IMR-90 (cell line): ENCODE measurements around the gene CXCR3. TPM values are rescaled to one million over a fixed set of nuclear protein-coding genes. Genes with fewer than 3 reads are reported as not detected.

Experiments used
- ATAC-seq: fragments of 200-7000 bp; cut with Tn5 transposase; 2 replicates; pipeline ENCODE4 v1.9.1; 2020; ENCODE audit warnings: low read depth, mild to moderate bottlenecking, moderate library complexity
- BruUV-seq: library from RNA; stranded (reverse); fragments of 400-500 nt; replicated peaks from 2 replicates; lab custom pipeline; 2021; lab: Mats Ljungman, UMichigan
- CTCF ChIA-PET: fragments of 300-600 bp; formaldehyde crosslinking; extraction: SDS; loops from one replicate; lab custom pipeline; 2021; ENCODE audit warnings: antibody characterized with exemption; lab: Yijun Ruan, JAX
- POLR2A ChIA-PET: fragments of 300-600 bp; sonication (Branson Sonifier 250); formaldehyde crosslinking; loops from one replicate; lab custom pipeline; 2022; ENCODE audit warnings: antibody characterized with exemption; ENCODE audit not compliant: unreplicated experiment; lab: Charles Lee
- DNase-seq: peaks from one replicate; pipeline ENCODE4 v3.0.0; 2013
- H2AFZ ChIP-seq: replicated peaks from 2 replicates; pipeline ENCODE3; 2013; ENCODE audit warnings: low read length, mild to moderate bottlenecking; ENCODE audit not compliant: poor library complexity
- H2AK5ac ChIP-seq: 2 replicates; pipeline ENCODE4 v1.6.1; 2013; ENCODE audit warnings: low read depth, low read length, inconsistent platforms
- H2AK9ac ChIP-seq: replicated peaks from 2 replicates; pipeline ENCODE3; 2013; ENCODE audit warnings: mild to moderate bottlenecking, low read depth, low read length, moderate library complexity; ENCODE audit not compliant: poor library complexity
- H2BK120ac ChIP-seq: 2 replicates; pipeline ENCODE4 v1.6.1; 2013; ENCODE audit warnings: low read depth, low read length, inconsistent platforms
- H2BK15ac ChIP-seq: 3 replicates; pipeline ENCODE4 v1.6.1; 2013; ENCODE audit warnings: low read depth, low read length, inconsistent platforms
- H2BK20ac ChIP-seq: 2 replicates; pipeline ENCODE4 v1.6.1; 2013; ENCODE audit warnings: low read depth, mild to moderate bottlenecking, inconsistent platforms, low read length, moderate library complexity
- H2BK5ac ChIP-seq: 2 replicates; pipeline ENCODE4 v1.6.1; 2013; ENCODE audit warnings: mild to moderate bottlenecking, low read depth, low read length, inconsistent platforms; ENCODE audit not compliant: poor library complexity, severe bottlenecking
- H3K14ac ChIP-seq: replicated peaks from 2 replicates; pipeline ENCODE4 v1.6.1; 2013; ENCODE audit warnings: low read depth, low read length, inconsistent platforms
- H3K18ac ChIP-seq: 2 replicates; pipeline ENCODE4 v1.6.1; 2013; ENCODE audit warnings: low read depth, low read length, control low read depth
- H3K23ac ChIP-seq: 2 replicates; pipeline ENCODE4 v1.6.1; 2013; ENCODE audit warnings: low read depth, low read length, inconsistent platforms
- H3K27ac ChIP-seq: 2 replicates; pipeline ENCODE4 v1.5.1; 2013; ENCODE audit warnings: mild to moderate bottlenecking, control low read depth, low read length; ENCODE audit not compliant: insufficient read depth
- H3K27me3 ChIP-seq: 2 replicates; pipeline ENCODE4 v1.6.1; 2013; ENCODE audit warnings: low read length; ENCODE audit not compliant: control insufficient read depth, insufficient read depth
- H3K36me3 ChIP-seq: 2 replicates; pipeline ENCODE4 v1.6.1; 2013; ENCODE audit warnings: low read length, mixed read lengths; ENCODE audit not compliant: control insufficient read depth, insufficient read depth
- H3K4ac ChIP-seq: 2 replicates; pipeline ENCODE4 v1.6.1; 2013; ENCODE audit warnings: low read depth, low read length, inconsistent platforms
- H3K4me1 ChIP-seq: 2 replicates; pipeline ENCODE4 v1.6.1; 2013; ENCODE audit warnings: low read length, mixed read lengths; ENCODE audit not compliant: control insufficient read depth, insufficient read depth
- H3K4me2 ChIP-seq: 2 replicates; pipeline ENCODE4 v1.6.1; 2013; ENCODE audit warnings: low read depth, mild to moderate bottlenecking, control low read depth, low read length, moderate library complexity
- H3K4me3 ChIP-seq: 2 replicates; pipeline ENCODE4 v1.5.1; 2013; ENCODE audit warnings: low read depth, mild to moderate bottlenecking, control low read depth, low read length, moderate library complexity; ENCODE audit not compliant: insufficient read depth
- H3K56ac ChIP-seq: 2 replicates; pipeline ENCODE4 v1.6.1; 2013; ENCODE audit warnings: low read length, inconsistent platforms; ENCODE audit not compliant: insufficient read depth; ENCODE audit errors: extremely low read depth
- H3K79me1 ChIP-seq, 2 experiments: 2 replicates each; pipeline ENCODE4 v1.6.1; 2013; ENCODE audit warnings: low read length in 2 of 2, inconsistent platforms in 1 of 2, low read depth in 1 of 2
- H3K9ac ChIP-seq: 2 replicates; pipeline ENCODE4 v1.6.1; 2013; ENCODE audit warnings: low read depth, low read length, control low read depth
- H3K9me1 ChIP-seq: 2 replicates; pipeline ENCODE4 v1.6.1; 2013; ENCODE audit warnings: low read length, inconsistent platforms; ENCODE audit not compliant: insufficient read depth
- H3K9me3 ChIP-seq: 2 replicates; pipeline ENCODE4 v1.6.1; 2013; ENCODE audit warnings: low read length; ENCODE audit not compliant: control insufficient read depth, insufficient read depth
- H4K20me1 ChIP-seq: 2 replicates; pipeline ENCODE4 v1.6.1; 2013; ENCODE audit warnings: low read length, inconsistent platforms; ENCODE audit not compliant: insufficient read depth
- H4K5ac ChIP-seq: 2 replicates; pipeline ENCODE4 v1.6.1; 2013; ENCODE audit warnings: mild to moderate bottlenecking, low read depth, low read length, control low read depth
- H4K8ac ChIP-seq, 2 experiments: 2 replicates each; pipeline ENCODE4 v1.6.1; 2013; ENCODE audit warnings: low read depth in 2 of 2, low read length in 2 of 2, control low read depth in 1 of 2, inconsistent platforms in 1 of 2
- H4K91ac ChIP-seq: 2 replicates; pipeline ENCODE4 v1.6.1; 2013; ENCODE audit warnings: low read depth, low read length, inconsistent platforms; ENCODE audit not compliant: insufficient read depth
- CHD1 ChIP-seq: IDR thresholded peaks from 2 replicates; pipeline ENCODE4 v1.6.1; 2012; ENCODE audit warnings: low read depth, low read length, improper control_type of control experiment
- MXI1 ChIP-seq: IDR thresholded peaks from 2 replicates; pipeline ENCODE4 v1.6.1; 2012; ENCODE audit warnings: low read depth, mild to moderate bottlenecking, low read length, moderate library complexity, borderline replicate concordance
- RAD21 ChIP-seq: IDR thresholded peaks from 2 replicates; pipeline ENCODE4 v1.6.1; 2012; ENCODE audit warnings: low read length, improper control_type of control experiment
- WGBS, 2 experiments: methylation state at CpG; one replicate each; pipeline versions ENCODE4 v1.1.5 to v1.1.7; 2013; ENCODE audit warnings: missing lambda C conversion rate in 2 of 2; ENCODE audit not compliant: insufficient read length in 1 of 2; ENCODE audit errors: extremely low coverage in 2 of 2; 5-methylcytosine and 5-hydroxymethylcytosine counted together
- dilution Hi-C: fragments of 300-500 bp; cut with HindIII; formaldehyde crosslinking; loops from one replicate; pipeline ENCODE4 v1.14.3; 2018; ENCODE audit warnings: low sequenced_read_pairs; ENCODE audit not compliant: unreplicated experiment
- in situ Hi-C: fragments of 300-500 bp; cut with MboI; formaldehyde crosslinking; loops from 3 replicates; pipeline ENCODE4 v1.14.3; 2019; ENCODE audit warnings: low sequenced_read_pairs, inconsistent platforms, mixed read lengths
- intact Hi-C: fragments of 100-400 bp; cut with micrococcal nuclease; formaldehyde crosslinking; loops from 2 replicates; pipeline ENCODE4 v1.10.0; 2022
- polyA plus RNA-seq, 3 experiments: library from polyadenylated mRNA; depleted of rRNA; stranded (reverse); fragments of >200 nt; gene quantifications; 2 replicates each; pipeline ENCODE4 v1.2.3, GENCODE V29; 2012; ENCODE audit warnings: low replicate concordance in 1 of 3
- total RNA-seq: library from RNA; depleted of rRNA; stranded (reverse); fragments of >200 nt; gene quantifications from 2 replicates; pipeline ENCODE4 v1.2.3, GENCODE V29; 2012

The CXCR3 gene
- total and polyA plus RNA-seq, 2 of the 4 experiments (the other 2 are of a cell fraction), result not detected

GRCh38 chrX:71666240-71667223, 48.2 kb upstream of the CXCR3 start:
- no peak overlapping the region for H4K8ac ChIP-seq
- no peaks in the 10 kb centered on the region for H3K79me1 ChIP-seq
- no peak overlapping the region for H2BK15ac ChIP-seq
- no peaks in the 10 kb centered on the region for H3K4me1 ChIP-seq
- no peak overlapping the region for H3K9ac ChIP-seq
- H4K20me1 ChIP-seq, result no peaks in the 10 kb centered on the region
- no peaks in the 10 kb centered on the region for H3K36me3 ChIP-seq
- ChIA-PET POLR2A (no interaction called here), CTCF (no interaction called here)
- no peak overlapping the region for H2BK5ac ChIP-seq
- H3K4ac ChIP-seq, result no peak overlapping the region
- peaks cover 2% of the 10 kb centered on the region; the same call in 1 of the 2 replicates for H3K9me3 ChIP-seq
- TF ChIP-seq RAD21 (no peak), CHD1 (no peak), MXI1 (no peak)
- no peak overlapping the region for H3K27ac ChIP-seq
- H2AFZ ChIP-seq, result no peak overlapping the region
- H3K27me3 ChIP-seq, result peaks cover 7% of the 10 kb centered on the region; the same call in 1 of the 2 replicates
- H3K23ac ChIP-seq, result no peak overlapping the region
- H3K9me1 ChIP-seq, result no peaks in the 10 kb centered on the region
- no TSS peak for BruUV-seq
- no peak overlapping the region for H2AK5ac ChIP-seq
- no peak overlapping the region for H3K4me2 ChIP-seq
- no peak for ATAC-seq
- dilution Hi-C loops (no loop called here), intact Hi-C loops (no loop called here), in situ Hi-C loops (loop anchor here (25.0 kb wide), 1 partner anchor 196 kb away; no protein-coding TSS in a partner anchor)
- 79% methylated on average over 25 of the region's 48 CpGs; no CpG with 5 or more reads in 1 of the 2 experiments for WGBS, 2 experiments
- no peak overlapping the region for H2BK120ac ChIP-seq
- H4K5ac ChIP-seq, result no peak overlapping the region
- H3K56ac ChIP-seq, result no peak overlapping the region
- H3K18ac ChIP-seq, result no peak overlapping the region
- no peak overlapping the region for H2BK20ac ChIP-seq
- no peak overlapping the region for H3K14ac ChIP-seq
- H4K91ac ChIP-seq, result no peak overlapping the region
- H3K4me3 ChIP-seq, result no peak overlapping the region
- no peak for DNase-seq
- H2AK9ac ChIP-seq, result no peak overlapping the region
